WTC11 (cell line): ENCODE results near the gene MX2. TPM values are rescaled to one million over a fixed set of nuclear protein-coding genes. Genes with fewer than 3 reads are reported as not detected.

ENCODE experiments used
- ATAC-seq: fragments of 200-7000 bp; cut with Tn5 transposase; 2 replicates; pipeline ENCODE4 v1.10.0; 2021; ENCODE audit warnings: mild to moderate bottlenecking, moderate library complexity
- CTCF ChIA-PET: fragments of 300-600 bp; sonication (Branson Sonifier 250); formaldehyde crosslinking; loops from one replicate; lab custom pipeline; 2021; ENCODE audit warnings: antibody characterized with exemption; lab: Charles Lee
- POLR2A ChIA-PET: fragments of 350-600 bp; sonication (Branson Sonifier 250); formaldehyde crosslinking; loops from one replicate; lab custom pipeline; 2021; ENCODE audit warnings: antibody characterized with exemption; lab: Charles Lee
- DNase-seq: peaks from one replicate; pipeline ENCODE4 v3.0.0; 2021; ENCODE audit warnings: low spot score
- H3K27ac Mint-ChIP-seq: 2 replicates; pipeline ENCODE4 v1.8.0; 2021; ENCODE audit warnings: mixed read lengths
- H3K27me3 Mint-ChIP-seq: 2 replicates; pipeline ENCODE4 v1.8.0; 2021; ENCODE audit warnings: low read depth, mild to moderate bottlenecking, moderate library complexity, mixed read lengths
- H3K36me3 Mint-ChIP-seq: 2 replicates; pipeline ENCODE4 v1.8.0; 2021; ENCODE audit warnings: mixed read lengths
- H3K4me1 Mint-ChIP-seq: 2 replicates; pipeline ENCODE4 v1.8.0; 2022; ENCODE audit warnings: mixed read lengths
- H3K4me3 Mint-ChIP-seq: 2 replicates; pipeline ENCODE4 v1.8.0; 2021; ENCODE audit warnings: mild to moderate bottlenecking, moderate library complexity, mixed read lengths
- H3K9me3 Mint-ChIP-seq: 2 replicates; pipeline ENCODE4 v1.8.0; 2021; ENCODE audit warnings: mixed read lengths
- ATF1 ChIP-seq: sonication (generic); formaldehyde crosslinking; IDR thresholded peaks from 2 replicates; pipeline ENCODE4 v1.8.1; 2023; ENCODE audit warnings: mild to moderate bottlenecking, moderate library complexity, missing genetic modification reagents
- GABPB1 ChIP-seq: sonication (generic); formaldehyde crosslinking; IDR thresholded peaks from 2 replicates; pipeline ENCODE4 v1.8.1; 2023; ENCODE audit warnings: mild to moderate bottlenecking, missing genetic modification reagents
- HMGA2 ChIP-seq: fragments of 250-450 bp; sonication (Bioruptor Pico); IDR thresholded peaks from 2 replicates; pipeline ENCODE4 v1.4.0; 2021; ENCODE audit warnings: mild to moderate bottlenecking, moderate library complexity
- JUN ChIP-seq: sonication (generic); formaldehyde crosslinking; IDR thresholded peaks from 2 replicates; pipeline ENCODE4 v1.8.0; 2023; ENCODE audit warnings: mild to moderate bottlenecking, missing genetic modification reagents
- NR2C2 ChIP-seq: sonication (generic); formaldehyde crosslinking; IDR thresholded peaks from 2 replicates; pipeline ENCODE4 v1.8.0; 2022; ENCODE audit warnings: mild to moderate bottlenecking, missing genetic modification reagents
- PRRX2 ChIP-seq: fragments of 250-450 bp; sonication (Bioruptor Pico); IDR thresholded peaks from 2 replicates; pipeline ENCODE4 v1.8.0; 2021; ENCODE audit warnings: mild to moderate bottlenecking
- RORB ChIP-seq: fragments of 250-450 bp; sonication (Bioruptor Pico); IDR thresholded peaks from 2 replicates; pipeline ENCODE4 v1.9.0; 2021; ENCODE audit warnings: mild to moderate bottlenecking
- ZNF317 ChIP-seq: sonication (generic); formaldehyde crosslinking; IDR thresholded peaks from 2 replicates; pipeline ENCODE4 v1.8.1; 2023; ENCODE audit warnings: low read depth, mild to moderate bottlenecking, moderate library complexity, missing genetic modification reagents, borderline replicate concordance
- ZNF423 ChIP-seq: fragments of 250-450 bp; sonication (Bioruptor Pico); IDR thresholded peaks from 2 replicates; pipeline ENCODE4 v2.1.2; 2022; ENCODE audit warnings: mild to moderate bottlenecking, moderate library complexity
- total RNA-seq: library from RNA; stranded (reverse); gene quantifications from 3 replicates; pipeline ENCODE4 v1.2.3, GENCODE V29; 2021
- TF ChIP-seq, protein P1 (sequence below): sonication (generic); formaldehyde crosslinking; IDR thresholded peaks from 2 replicates; pipeline ENCODE4 v1.8.1; 2023; ENCODE audit warnings: mild to moderate bottlenecking, missing genetic modification reagents, moderate library complexity
- TF ChIP-seq, protein P2 (sequence below): sonication (generic); formaldehyde crosslinking; IDR thresholded peaks from 2 replicates; pipeline ENCODE4 v1.8.1; 2022; ENCODE audit warnings: low read depth, mild to moderate bottlenecking, moderate library complexity, missing genetic modification reagents, borderline replicate concordance
- TF ChIP-seq, protein P3 (sequence below): sonication (generic); formaldehyde crosslinking; conservative IDR thresholded peaks from 2 replicates; pipeline ENCODE4 v1.8.1; 2023; ENCODE audit warnings: mild to moderate bottlenecking, low read depth, missing genetic modification reagents, moderate library complexity
- TF ChIP-seq, protein P4 (sequence below): fragments of 250-450 bp; sonication (Bioruptor Pico); IDR thresholded peaks from 2 replicates; pipeline ENCODE4 v1.9.0; 2021; ENCODE audit warnings: mild to moderate bottlenecking
- TF ChIP-seq, protein P5 (sequence below): fragments of 250-450 bp; sonication (Bioruptor Pico); IDR thresholded peaks from 2 replicates; pipeline ENCODE4 v1.8.0; 2021; ENCODE audit warnings: mild to moderate bottlenecking
- TF ChIP-seq, protein P6 (sequence below): sonication (generic); formaldehyde crosslinking; IDR thresholded peaks from 2 replicates; pipeline ENCODE4 v1.8.1; 2022; ENCODE audit warnings: low read depth, missing genetic modification reagents, borderline replicate concordance
- TF ChIP-seq, protein P7 (sequence below): fragments of 200-600 bp; IDR thresholded peaks from 2 replicates; pipeline ENCODE4 v1.8.0; 2022; ENCODE audit warnings: antibody characterized with exemption

MX2 gene
- total RNA-seq, 1 experiment from 2014 or later, result 2.6 TPM

DNA sequence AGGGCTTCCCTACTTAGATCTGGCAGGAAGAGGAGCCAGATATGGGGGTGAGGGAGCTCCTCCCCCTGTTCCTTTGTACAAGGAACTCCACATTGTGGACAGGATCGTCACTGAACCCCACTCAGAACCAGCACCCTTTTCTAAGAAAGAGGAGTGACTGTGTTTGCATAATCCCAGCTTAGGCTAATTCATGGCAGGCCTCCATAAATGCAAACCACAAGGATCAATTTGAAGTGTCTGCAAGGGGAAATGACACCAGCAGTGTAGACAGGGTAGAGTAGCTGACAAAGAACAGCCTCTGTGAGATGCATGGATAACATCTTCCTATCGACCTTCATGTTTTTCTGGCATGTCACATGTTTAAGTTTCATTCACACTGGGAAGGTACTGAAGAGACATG lies 75.9 kb downstream of the MX2 start:
- DNase-seq (no peak), ATAC-seq (no peak)
- Mint-ChIP-seq H3K9me3 (peaks cover 19% of the 10 kb centered on the region), H3K36me3 (peaks cover 21% of the 10 kb centered on the region), H3K27me3 (no peaks in the 10 kb centered on the region), H3K4me3 (no peak overlapping the region), H3K27ac (no peak overlapping the region), H3K4me1 (peaks cover 12% of the 10 kb centered on the region)
- POLR2A ChIA-PET, result no interaction called here
- no peak for TF ChIP-seq JUN
- no peak for TF ChIP-seq RORB
- TF ChIP-seq GABPB1 (CRISPR knock-in tag), result no peak
- TF ChIP-seq, protein P1, sequence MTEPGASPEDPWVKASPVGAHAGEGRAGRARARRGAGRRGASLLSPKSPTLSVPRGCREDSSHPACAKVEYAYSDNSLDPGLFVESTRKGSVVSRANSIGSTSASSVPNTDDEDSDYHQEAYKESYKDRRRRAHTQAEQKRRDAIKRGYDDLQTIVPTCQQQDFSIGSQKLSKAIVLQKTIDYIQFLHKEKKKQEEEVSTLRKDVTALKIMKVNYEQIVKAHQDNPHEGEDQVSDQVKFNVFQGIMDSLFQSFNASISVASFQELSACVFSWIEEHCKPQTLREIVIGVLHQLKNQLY (CRISPR knock-in tag), result no peak
- no peak for TF ChIP-seq PRRX2 (CRISPR knock-in tag)
- TF ChIP-seq, protein P2, sequence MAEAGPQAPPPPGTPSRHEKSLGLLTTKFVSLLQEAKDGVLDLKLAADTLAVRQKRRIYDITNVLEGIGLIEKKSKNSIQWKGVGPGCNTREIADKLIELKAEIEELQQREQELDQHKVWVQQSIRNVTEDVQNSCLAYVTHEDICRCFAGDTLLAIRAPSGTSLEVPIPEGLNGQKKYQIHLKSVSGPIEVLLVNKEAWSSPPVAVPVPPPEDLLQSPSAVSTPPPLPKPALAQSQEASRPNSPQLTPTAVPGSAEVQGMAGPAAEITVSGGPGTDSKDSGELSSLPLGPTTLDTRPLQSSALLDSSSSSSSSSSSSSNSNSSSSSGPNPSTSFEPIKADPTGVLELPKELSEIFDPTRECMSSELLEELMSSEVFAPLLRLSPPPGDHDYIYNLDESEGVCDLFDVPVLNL, result no peak
- TF ChIP-seq, protein P3, sequence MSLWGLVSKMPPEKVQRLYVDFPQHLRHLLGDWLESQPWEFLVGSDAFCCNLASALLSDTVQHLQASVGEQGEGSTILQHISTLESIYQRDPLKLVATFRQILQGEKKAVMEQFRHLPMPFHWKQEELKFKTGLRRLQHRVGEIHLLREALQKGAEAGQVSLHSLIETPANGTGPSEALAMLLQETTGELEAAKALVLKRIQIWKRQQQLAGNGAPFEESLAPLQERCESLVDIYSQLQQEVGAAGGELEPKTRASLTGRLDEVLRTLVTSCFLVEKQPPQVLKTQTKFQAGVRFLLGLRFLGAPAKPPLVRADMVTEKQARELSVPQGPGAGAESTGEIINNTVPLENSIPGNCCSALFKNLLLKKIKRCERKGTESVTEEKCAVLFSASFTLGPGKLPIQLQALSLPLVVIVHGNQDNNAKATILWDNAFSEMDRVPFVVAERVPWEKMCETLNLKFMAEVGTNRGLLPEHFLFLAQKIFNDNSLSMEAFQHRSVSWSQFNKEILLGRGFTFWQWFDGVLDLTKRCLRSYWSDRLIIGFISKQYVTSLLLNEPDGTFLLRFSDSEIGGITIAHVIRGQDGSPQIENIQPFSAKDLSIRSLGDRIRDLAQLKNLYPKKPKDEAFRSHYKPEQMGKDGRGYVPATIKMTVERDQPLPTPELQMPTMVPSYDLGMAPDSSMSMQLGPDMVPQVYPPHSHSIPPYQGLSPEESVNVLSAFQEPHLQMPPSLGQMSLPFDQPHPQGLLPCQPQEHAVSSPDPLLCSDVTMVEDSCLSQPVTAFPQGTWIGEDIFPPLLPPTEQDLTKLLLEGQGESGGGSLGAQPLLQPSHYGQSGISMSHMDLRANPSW (CRISPR knock-in tag), result no peak
- no peak for TF ChIP-seq ATF1 (CRISPR knock-in tag)
- TF ChIP-seq ZNF423 (CRISPR knock-in tag), result no peak
- TF ChIP-seq, protein P4, sequence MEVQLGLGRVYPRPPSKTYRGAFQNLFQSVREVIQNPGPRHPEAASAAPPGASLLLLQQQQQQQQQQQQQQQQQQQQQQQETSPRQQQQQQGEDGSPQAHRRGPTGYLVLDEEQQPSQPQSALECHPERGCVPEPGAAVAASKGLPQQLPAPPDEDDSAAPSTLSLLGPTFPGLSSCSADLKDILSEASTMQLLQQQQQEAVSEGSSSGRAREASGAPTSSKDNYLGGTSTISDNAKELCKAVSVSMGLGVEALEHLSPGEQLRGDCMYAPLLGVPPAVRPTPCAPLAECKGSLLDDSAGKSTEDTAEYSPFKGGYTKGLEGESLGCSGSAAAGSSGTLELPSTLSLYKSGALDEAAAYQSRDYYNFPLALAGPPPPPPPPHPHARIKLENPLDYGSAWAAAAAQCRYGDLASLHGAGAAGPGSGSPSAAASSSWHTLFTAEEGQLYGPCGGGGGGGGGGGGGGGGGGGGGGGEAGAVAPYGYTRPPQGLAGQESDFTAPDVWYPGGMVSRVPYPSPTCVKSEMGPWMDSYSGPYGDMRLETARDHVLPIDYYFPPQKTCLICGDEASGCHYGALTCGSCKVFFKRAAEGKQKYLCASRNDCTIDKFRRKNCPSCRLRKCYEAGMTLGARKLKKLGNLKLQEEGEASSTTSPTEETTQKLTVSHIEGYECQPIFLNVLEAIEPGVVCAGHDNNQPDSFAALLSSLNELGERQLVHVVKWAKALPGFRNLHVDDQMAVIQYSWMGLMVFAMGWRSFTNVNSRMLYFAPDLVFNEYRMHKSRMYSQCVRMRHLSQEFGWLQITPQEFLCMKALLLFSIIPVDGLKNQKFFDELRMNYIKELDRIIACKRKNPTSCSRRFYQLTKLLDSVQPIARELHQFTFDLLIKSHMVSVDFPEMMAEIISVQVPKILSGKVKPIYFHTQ (CRISPR knock-in tag), result no peak
- TF ChIP-seq, all 79 proteins: peak for 0
- CTCF ChIA-PET, result no interaction called here

DNA sequence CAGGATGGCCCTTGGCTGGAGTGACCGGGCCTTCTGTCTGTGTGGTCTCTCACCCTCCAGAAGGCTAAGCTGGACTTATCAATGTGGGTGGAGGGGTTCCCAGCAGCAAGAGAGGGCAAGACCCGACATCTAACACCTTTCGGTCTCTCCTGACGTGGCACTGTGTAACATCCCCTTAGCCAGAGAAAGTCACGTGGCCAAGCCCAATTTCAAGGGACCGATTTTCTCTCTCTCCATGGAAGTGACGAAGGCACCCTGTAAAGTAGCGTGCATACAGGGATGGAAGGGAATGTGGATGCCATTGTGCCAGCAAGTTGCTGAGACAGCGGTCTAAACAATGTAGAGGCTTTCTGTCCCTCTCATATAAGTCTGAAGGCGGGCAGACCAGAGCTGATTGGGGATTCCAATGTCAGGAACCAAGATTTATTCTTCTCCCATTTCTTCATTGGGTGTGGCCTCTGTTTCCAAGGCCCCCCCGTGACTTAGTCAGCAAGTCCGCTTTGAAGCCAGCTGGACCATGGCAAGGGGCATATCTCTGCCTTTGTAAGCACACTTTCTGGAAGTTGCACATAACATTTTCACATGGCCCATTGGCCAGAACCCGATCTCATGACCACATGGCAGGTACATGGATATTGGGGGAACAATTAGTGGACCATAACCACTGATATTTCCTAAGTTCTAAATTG lies 76.7 kb downstream of the MX2 start:
- peaks cover 19% of the 10 kb centered on the region for H3K9me3 Mint-ChIP-seq
- no peaks in the 10 kb centered on the region for H3K27me3 Mint-ChIP-seq
- no peak overlapping the region for H3K27ac Mint-ChIP-seq
- CTCF ChIA-PET, result interaction anchor here (0.9 kb wide), 1 partner anchor 27 kb away, joined by 3 read pairs; no protein-coding TSS in a partner anchor
- H3K4me1 Mint-ChIP-seq, result peaks cover 4% of the 10 kb centered on the region
- DNase-seq, result no peak
- POLR2A ChIA-PET, result no interaction called here
- no peak overlapping the region for H3K4me3 Mint-ChIP-seq
- no peak for ATAC-seq
- peaks cover 18% of the 10 kb centered on the region for H3K36me3 Mint-ChIP-seq
- TF ChIP-seq HMGA2 (CRISPR knock-in tag) (no peak), ZNF317 (CRISPR knock-in tag) (no peak), NR2C2 (no peak)
- TF ChIP-seq, protein P5, sequence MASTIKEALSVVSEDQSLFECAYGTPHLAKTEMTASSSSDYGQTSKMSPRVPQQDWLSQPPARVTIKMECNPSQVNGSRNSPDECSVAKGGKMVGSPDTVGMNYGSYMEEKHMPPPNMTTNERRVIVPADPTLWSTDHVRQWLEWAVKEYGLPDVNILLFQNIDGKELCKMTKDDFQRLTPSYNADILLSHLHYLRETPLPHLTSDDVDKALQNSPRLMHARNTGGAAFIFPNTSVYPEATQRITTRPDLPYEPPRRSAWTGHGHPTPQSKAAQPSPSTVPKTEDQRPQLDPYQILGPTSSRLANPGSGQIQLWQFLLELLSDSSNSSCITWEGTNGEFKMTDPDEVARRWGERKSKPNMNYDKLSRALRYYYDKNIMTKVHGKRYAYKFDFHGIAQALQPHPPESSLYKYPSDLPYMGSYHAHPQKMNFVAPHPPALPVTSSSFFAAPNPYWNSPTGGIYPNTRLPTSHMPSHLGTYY, result no peak
- TF ChIP-seq, protein P6, sequence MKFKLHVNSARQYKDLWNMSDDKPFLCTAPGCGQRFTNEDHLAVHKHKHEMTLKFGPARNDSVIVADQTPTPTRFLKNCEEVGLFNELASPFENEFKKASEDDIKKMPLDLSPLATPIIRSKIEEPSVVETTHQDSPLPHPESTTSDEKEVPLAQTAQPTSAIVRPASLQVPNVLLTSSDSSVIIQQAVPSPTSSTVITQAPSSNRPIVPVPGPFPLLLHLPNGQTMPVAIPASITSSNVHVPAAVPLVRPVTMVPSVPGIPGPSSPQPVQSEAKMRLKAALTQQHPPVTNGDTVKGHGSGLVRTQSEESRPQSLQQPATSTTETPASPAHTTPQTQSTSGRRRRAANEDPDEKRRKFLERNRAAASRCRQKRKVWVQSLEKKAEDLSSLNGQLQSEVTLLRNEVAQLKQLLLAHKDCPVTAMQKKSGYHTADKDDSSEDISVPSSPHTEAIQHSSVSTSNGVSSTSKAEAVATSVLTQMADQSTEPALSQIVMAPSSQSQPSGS (CRISPR knock-in tag), result no peak
- TF ChIP-seq, protein P3 (CRISPR knock-in tag), result no peak
- TF ChIP-seq, protein P7, sequence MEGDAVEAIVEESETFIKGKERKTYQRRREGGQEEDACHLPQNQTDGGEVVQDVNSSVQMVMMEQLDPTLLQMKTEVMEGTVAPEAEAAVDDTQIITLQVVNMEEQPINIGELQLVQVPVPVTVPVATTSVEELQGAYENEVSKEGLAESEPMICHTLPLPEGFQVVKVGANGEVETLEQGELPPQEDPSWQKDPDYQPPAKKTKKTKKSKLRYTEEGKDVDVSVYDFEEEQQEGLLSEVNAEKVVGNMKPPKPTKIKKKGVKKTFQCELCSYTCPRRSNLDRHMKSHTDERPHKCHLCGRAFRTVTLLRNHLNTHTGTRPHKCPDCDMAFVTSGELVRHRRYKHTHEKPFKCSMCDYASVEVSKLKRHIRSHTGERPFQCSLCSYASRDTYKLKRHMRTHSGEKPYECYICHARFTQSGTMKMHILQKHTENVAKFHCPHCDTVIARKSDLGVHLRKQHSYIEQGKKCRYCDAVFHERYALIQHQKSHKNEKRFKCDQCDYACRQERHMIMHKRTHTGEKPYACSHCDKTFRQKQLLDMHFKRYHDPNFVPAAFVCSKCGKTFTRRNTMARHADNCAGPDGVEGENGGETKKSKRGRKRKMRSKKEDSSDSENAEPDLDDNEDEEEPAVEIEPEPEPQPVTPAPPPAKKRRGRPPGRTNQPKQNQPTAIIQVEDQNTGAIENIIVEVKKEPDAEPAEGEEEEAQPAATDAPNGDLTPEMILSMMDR, result no peak
